Right renal pelvis (tissue), 4 donors: ENCODE measurements around the gene IRAG1. TPM values are rescaled to one million over a fixed set of nuclear protein-coding genes. Genes with fewer than 3 reads are reported as not detected.

Experiments
- DNase-seq, 4 donors: peaks; one replicate each; pipeline ENCODE4 v3.0.0-alpha.2; 2013; ENCODE audit warnings: low read depth in 4 of 4, low spot score in 3 of 4, missing footprints in 1 of 4
- polyA plus RNA-seq, 4 donors: library from polyadenylated mRNA; unstranded; fragments of 120-200 nt; gene quantifications; one replicate each; pipeline ENCODE4 v1.2.1, GENCODE V29; 2013; ENCODE audit not compliant: insufficient read length in 4 of 4

IRAG1 gene
- polyA plus RNA-seq, 4 donors, result 8.7 to 12.9 (median 9.7) TPM

DNA sequence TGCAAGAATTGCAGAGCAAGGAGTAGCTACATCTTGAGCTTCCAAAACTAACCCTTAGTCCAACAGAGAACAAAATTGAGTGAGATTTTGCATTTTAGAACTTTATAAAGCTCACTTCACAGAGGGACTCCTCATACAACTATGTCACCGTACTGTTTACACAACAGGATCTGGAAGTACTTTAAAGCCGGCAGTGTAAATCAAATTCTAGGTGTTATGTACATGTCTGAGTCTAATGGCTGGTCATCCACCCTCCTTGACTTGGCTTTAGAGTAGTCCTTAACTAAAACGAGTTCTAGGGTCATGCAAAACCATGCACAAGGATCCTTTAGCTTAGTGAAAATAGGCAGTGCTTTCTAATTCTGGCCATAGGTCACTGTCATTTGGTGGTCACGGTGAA is 23.5 kb downstream of the IRAG1 start:
- no peak for DNase-seq

DNA sequence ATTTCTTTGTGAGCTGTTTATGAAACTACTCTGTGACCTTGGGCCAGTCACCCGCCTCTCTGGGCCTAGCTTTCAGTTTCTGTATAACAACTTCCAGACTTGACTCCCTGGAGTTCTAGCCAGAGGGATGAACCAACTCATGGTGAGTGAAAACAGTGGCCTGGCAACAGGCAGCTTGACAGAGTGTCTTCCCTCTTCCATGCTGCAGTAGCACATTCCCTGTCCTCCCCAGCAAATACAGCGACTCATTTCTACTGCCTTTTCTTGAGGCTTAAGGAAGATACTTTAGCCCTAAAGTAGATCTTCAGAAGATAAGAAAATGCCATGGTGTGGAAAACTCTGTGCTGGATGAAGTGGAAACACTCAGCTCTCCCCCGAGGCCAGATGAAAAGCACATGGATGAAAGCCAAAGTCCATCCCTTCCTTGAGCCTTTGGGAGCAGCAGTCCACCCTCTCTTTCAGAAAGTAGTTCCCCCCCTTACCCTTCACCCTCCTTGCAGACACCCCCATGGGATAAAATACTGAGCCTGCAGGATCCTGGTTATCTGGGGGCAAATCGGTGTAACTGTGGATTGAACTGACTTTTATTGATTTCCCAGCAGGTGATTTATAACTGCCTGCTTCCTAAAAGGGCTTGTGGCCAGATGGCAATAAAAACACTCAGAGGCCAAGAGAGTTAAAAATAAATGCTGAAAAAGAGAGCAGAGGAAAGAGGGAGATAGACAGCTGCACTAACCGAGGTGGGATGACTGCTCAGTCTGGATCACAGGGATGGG is 24.1 kb downstream of the IRAG1 start:
- peak in 1 of 4 donors; percentile 35 for DNase-seq

DNA sequence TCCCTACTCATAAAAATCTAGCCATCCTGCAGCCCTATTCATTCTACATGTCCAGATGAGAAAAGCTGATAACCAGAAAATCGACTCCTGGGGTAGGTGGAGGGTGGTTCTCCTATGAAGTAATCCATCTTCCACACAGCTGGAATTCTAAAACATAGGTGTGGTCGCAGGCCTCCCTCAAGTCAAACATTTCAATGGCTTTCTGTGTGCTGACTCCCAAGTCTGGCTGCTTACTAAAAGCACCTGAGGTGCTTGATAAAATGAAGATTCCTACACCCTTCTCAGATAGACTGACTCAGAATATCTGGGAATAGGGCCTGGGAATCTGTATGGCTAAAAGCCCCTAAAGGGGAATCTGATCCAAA is 26.1 kb downstream of the IRAG1 start:
- DNase-seq, result no peak

DNA sequence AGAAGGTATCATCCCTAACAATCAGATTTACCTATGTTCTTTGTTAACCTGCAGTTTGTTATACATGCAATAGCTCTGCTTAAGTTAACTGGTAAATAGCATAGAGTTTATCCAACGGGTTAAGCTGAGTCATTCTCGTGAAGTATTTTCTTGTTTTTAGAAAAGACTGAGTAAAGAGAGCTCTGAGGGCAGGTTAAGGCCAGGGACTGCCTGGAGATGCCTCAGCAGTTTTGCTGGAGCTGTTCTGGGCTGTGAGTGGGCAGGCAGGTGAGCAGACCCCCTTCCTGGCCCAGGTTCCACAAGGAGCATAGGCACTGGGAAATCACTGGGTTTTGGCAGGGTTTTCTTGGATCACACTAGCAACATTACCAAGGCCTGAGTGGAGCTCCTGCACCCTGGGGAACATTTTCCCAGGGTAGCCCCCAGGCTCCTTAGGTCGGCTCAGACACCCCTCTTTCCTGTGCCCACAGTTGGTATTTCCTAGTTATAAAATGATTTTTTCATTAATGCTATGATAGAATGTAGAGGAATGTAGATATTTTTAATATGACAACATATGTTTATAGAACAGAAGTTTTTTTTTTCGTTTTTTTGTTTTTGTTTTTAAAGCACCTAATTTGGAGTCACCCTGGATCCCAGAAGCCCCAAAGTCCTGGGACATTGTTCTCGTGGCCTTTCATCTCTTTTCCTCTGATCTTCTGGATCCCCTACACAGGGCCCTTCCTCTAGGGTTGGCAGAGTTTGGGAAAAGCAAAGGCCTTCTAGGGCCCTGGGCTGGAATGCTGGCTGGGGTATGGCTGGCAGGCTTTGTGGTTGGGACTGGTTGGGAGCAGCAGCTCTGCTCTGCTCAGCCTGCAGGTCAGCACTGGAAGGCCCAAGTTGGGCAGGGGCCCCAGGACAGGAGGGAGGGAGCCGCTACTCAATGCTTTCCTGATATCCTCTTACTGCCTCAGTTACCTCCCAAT is 26.7 kb downstream of the IRAG1 start:
- DNase-seq, result no peak

DNA sequence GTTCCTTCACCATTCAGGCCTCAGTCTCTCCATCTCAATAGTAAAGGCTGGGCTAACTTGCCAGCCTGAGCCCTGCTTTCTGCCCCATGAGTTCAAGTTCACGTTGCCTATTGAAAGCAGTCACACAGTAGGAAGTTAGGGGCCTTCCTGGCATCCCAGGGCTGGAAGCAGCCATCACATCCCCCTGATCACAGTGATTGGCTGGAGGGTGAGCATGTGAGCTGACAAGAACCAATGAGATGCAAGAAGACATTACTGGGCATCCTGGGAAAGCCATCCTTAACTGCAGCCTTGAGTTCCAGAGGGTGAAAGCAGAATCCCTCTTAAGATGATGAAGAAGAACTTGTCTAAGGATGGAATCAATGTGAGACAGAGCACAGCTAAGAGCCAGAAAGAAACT is 29.1 kb downstream of the IRAG1 start:
- DNase-seq, result no peak

DNA sequence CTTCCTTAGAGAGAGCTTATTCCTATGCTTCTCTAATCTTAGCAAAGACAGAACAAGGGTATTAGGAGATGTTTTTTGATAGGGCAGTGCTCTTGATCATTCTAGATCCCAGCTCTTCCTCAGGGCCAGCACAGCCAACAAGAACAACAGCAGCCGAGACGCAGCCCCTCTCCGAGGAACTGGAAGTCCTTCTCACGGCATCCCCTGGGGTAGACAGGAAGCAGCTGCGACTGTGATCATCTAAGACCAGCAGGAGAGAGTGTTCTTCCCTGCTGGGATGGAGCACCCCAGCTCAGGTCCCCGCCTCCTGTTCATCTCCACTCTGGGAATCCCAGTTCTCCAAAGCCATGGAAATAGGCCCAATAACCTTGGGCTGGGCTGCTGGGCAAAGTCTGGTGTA is 29.6 kb downstream of the IRAG1 start:
- no peak for DNase-seq

DNA sequence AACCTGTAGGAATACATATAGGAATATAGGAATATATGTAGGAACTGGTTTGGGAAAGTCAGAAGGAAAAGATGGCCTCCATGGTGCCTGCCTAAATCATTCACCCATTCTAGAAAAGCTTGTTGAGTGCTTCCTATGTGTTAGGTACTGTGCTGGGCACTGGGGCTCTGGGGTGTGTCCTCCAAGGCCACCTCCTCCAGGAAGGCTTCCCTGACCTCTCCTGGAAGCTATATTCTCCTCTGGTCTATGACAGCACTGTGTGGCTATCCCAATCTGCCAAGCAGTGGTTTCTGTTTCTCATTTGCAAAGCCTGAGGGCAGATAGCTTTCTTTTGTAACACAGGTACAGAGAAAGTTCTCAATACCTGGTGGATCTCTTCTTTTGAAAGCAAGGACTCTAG is 30.2 kb downstream of the IRAG1 start:
- DNase-seq, result no peak

DNA sequence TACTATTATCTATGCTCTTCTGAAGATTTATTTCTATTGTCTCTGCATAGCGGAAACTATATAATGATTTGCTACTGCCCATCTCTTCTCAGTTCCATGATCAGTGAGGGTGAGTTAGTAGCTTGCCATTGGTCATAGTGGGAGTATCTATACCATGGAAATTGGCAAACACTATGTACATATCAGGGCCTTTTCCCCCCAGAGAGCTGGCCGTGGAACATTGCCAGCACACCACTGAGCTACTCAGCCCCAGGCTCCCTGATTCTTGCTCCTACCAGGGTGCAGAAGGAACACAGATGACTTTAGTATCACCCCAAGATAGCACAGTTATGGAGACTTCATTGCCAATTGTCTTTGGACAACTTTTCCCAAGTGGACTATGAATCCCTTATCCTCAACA is 33.2 kb downstream of the IRAG1 start:
- DNase-seq, result no peak

DNA sequence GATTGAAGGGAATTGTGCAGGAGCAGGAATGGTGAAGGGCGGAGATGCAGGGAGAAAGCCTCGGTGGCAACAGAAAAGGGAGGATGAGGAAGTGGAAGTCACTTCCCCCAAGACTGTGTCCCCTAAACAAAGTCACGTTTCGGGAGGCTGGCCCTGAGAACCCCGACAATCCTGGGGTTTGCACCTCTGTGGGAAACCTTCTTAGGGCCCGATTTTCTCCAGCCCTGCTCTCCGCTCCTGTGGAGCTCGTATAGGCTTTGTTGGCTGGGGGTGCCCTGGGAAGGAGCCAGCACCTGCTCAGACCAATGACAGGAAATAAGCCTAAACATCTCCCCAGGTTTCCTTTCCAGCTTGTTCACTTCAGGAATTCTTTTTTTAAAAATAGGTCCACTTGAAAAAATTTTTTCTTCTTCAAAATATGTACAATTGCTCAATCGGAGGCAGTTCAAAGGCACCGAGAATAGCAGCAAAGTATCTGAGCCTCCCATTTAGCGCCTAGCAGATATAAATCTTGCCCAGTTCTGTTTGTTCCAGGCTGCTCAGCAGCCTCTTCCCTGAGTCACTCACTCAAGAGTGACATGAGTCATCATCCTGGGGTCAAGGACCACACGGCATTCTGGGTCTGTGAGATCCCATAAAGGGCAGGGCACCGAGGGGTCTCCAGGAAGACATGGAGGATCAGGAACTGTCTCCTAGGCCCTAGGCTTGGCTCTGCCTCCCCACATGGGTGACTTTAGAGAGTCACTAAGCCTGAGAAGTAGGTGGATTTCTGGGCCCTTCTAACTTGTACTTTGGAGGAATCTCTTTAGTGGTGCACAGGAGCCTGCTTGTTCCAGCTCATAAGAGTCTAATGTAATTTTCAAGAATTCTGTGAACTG is 34.0 kb downstream of the IRAG1 start:
- DNase-seq, result no peak

DNA sequence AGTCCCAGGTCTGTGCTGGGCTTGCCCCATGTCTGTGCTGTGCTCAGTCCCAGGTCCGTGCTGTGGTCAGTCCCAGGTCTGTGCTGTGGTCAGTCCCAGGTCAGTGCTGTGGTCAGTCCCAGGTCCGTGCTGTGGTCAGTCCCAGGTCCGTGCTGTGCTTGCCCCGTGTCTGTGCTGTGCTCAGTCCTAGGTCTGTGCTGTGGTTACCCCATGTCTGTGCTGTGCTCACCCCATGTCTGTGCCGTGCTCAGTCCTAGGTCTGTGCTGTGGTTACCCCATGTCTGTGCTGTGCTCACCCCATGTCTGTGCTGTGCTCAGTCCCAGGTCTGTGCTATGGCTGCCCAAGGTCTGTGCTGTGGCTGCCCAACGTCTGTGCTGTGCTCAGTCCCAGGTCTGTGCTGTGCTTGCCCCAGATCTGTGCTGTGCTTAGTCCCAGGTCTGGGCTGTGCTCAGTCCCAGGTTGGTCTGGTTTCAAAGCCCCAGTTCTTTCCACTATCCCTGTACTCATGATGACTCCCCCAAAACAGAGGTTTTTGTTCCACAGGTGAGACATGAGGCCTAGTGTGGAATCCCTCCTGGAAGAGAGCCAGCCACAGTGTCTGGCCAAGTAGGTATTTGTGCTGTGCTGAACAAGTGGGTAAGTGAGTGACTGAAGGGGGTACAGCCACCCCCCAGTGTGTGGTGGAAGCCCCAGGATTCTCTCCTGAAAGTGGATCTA is 34.8 kb downstream of the IRAG1 start:
- DNase-seq, result no peak

DNA sequence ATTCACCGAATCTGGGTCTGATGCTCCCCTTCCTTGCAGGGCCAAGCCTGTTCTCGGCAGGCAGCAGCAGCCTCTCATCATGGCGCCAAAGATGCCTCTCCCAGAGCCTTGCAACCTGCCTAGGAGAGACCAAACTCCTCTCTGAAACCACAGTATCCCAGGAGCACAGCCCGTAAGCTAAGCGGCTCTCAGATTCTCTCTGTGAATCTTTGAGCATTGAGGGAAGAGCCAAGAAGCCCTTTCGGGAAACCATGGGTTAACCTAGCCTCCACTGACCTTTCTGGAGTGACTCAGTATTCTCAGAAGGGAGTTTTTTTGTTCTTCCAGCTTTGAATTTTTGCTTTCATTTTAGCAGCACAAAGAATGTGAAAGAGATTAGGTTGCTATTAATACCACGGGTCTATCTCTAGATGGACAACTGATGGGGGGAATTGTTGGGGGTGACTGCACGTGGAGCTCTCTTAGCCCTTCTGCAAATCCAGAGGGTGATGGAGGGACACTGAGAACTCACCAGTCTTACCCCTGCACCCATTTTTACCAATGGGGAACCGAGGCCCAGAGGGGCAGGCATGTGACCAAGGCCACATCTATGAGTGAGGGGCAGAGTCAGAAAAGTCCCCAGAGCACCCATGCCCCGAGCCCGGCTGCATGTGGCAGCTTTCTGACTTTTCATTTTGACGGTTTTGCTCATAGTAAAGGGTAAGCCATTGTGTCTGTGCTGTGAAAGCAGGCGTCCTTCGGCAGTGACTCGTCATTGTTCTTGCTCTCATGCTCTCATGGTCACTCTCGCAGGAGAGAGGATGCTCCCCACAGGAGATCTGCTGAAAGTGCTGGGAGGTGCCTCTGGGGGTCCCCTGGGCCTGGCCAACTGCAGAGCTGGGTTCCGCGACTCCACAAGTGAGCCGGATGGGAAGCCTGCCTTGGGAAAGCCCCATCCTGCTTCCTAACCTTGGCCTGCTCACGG is 36.0 kb downstream of the IRAG1 start:
- no peak for DNase-seq

DNA sequence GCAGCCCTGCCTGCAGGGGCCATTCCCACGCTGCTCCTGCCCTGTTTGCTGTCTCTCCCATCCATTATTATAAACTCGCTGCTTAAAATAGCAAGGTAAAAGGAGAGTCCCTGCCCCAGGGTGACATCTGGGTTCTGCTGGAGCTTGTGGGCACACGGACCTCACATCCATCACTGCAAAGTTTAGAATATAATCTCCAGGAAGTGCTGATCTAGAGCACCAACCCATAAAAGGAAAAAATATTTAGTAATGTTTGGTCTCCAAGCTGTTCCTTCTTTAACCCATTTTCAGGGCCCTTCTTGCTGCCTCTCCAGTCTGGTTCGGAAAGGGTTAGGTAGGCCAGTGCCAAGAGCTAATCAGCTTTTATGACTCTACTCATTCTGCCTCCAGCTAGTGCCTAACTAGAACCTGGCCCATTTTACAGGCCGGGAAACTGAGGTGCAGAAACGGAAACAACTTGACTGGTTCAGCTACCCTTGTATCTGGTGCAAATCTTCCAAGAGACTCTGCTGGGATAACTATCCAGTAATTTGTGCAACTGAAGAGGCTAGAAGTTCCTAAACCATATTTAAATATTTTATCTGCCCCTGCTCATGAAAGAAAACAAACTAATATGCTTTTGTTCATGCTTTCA is 37.5 kb downstream of the IRAG1 start:
- no peak for DNase-seq

DNA sequence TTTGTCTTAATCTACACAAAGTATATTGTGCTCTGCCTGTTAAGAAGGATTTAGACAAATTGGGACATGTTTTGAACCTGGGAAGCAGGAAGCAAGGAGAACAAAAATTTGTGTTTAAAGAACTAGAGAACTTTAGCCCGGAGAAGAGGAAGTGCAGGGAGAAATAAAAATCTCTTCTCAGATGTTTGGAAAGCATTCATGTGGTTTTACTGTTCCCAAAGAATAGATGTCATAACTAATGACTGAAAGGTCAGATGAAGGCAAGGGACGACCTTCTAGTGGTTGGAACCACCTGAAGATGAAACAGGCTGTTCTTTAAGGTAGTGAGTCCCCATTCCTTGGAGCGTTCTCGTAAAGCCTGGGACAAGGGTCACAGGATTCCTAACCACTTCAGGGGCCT is 38.3 kb downstream of the IRAG1 start:
- no peak for DNase-seq

DNA sequence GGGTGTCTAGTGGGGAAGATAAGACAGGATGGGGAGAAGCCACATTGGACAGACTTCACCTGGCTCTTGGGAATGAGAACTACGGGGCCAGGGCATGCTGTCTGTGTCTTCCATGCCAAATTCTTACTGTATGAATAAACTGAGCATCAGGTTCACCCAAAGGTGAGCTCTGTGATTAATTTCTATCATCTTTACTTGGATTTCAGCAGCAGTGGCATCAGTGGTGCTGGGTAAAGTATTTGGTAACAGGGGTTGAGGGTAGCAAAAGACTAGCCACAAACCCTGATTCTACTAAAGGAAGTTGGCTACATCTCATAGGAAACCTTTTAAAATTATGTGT is 38.8 kb downstream of the IRAG1 start:
- no peak for DNase-seq

DNA sequence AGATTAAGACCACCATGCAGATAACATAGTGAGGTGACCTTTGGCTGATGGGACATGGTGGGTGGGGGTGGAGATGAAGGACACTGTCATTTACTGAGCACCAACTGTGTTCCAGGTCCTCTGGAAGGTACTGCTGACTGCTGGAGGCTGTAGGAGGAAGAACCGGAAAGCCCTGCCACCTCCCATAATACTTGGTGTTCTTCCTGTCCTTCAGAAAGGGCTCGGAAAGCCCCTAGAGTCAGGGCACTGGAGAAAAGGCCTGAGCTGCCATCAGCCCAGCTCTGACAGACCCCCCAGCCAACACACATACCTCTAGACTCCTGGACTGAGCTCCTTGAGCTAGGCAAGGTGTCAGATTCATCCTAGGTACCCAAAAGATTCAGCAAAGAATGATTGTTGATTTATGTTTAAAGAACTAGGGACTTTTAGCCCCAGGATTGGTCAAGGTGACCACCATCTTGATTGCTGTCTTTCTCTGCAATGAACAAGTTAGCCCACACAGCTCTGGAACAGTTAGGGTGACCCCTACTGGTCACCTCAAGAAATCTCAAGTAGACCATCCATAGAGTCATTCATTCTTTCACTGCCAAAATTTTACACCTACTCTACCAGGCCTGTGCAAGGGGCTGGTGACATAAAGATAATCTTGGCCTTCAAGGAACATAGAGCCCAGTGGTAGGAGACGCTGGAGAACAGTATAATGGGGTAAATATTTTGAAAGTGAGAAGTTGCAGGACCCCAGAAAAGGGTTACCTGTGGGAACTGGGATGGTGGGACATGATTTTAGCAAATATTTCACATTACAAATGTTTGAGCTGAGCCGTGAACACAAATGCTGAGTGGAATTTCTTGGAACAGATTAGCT is 39.4 kb downstream of the IRAG1 start:
- peak in 1 of 4 donors; percentile 38 for DNase-seq

DNA sequence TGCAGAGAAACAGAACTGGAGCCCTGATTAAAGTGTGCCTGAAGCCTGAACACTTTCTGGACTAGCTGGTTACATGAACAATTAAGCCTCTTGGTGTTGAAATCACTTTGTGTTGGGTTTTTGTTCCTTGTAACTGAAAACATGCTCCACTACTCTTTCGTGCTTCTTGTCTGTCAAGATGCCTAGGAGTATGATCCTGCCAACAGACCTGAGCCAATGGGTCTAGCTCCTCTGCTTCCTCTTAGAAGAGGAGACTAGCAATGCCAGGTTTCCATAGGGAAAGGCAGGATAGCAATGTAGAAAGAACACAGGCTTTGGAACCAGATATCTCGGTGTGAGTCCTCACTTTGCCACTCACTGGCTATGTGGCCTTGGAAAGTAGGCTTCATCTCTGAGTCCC is 40.3 kb downstream of the IRAG1 start:
- DNase-seq, result no peak

DNA sequence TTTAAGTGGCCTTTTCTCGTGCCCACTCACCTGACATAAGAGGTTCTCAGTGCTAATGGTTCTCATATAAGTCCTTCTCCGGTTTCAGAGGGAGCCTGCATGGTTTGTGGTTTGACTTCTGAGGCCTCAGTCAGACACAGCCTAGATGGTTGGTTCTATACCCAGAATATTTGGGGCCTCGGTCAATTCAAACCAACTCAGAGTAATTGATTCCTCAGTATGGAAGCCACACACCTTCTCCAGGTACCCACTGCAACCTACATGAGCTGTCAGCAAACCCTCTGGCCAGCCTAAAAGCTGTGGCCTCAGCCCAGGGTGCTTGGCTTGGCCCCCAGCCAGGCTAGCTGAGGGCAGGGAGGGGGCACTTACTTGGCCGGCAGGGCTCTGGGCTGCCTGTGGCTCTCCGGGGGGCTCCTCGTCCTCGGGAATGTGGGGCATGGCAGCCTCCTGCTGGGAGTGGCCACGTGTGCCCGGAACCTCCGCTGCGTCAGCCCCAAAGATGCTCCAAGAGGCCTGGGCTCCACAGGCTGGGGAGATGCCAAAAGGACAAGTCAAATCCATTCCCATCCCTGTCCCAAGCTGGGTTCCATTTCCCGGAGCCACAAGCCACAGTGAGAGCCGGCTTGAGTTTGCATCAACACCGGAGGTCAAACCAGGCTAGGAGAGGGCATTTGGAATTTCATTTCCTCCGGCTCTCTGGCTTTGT is 41.7 kb downstream of the IRAG1 start:
- no peak for DNase-seq
